ENCODE data around the gene ADAMTS12.

The ADAMTS12 gene

DNA sequence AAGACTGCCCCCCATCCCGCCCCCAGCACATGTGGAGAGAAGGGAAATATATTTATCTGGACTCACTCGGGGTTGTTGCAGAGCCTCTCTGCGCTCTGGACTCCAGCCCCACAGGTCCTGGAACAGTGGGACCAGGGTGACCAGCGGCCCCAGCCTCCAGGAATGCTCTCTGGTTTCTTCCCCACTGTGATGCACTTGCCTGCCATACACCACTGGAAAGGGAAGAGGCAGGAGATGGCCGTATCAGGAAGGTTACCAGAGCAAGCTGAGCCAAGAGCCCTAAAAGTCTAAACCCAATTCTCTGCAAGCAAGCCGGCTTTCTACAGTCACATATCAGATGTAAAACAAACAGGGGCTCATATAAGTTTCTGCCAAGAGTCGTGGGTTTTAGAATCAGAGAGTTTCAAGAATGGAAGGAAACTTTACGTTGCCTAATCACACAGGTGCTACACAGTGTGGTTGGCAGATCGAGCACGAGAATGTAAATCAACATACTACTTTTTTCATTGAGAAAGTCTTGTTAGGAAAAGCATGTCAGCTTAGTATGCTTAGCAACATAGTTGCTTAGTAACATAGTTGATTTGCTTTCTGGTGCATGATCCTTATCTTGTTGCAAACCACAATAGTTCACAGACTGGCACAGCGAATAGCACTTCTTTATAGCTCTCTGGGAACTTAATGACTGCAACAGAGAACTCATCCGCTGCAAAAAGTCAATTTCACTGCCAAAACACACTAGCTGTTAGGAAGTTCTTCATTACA is 249.9 kb downstream of the ADAMTS12 start:
- DNase-seq = no peak

DNA sequence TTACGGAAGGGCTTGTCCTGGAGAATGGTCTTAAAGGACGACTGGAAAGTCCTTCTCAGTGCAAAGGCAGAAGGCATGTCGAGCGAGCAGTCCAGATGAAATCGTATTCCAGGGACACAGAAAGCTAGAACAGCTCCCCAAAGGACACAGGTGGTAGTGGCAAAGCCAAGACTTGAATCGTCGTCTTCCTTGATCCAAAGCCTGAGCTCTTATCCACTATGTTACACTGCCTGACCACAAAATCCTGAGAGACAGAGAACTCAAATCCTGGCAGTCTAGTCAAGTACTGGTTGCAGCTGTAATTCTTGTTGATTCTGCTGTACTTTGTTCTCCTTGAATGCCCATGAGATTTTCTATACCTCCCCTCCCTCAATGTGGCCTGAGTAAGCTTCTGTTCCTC is 252.3 kb downstream of the ADAMTS12 start:
- no peak for DNase-seq

DNA sequence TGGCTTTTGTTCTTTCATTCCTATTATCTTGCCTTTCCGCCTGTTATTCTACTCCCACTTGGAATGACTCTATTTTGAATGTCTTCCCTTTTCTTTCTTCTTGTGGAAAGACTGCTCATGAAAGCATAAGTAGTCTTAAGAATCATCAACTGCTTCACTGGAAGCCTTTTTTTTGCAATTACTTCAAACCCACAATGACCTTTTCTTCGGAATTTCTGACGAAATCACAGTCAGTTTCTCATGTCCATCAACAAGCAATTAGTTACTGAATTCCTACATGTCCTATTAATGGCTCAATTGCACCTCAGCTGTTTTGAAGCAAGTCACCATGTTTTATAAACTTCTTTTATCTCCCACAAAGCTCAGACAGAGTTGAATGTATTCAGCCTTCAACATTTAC is 254.8 kb downstream of the ADAMTS12 start:
- no peak for DNase-seq

GRCh38 chr5:33635582-33635981 is 256.2 kb downstream of the ADAMTS12 start:
- DNase-seq = no peak

DNA sequence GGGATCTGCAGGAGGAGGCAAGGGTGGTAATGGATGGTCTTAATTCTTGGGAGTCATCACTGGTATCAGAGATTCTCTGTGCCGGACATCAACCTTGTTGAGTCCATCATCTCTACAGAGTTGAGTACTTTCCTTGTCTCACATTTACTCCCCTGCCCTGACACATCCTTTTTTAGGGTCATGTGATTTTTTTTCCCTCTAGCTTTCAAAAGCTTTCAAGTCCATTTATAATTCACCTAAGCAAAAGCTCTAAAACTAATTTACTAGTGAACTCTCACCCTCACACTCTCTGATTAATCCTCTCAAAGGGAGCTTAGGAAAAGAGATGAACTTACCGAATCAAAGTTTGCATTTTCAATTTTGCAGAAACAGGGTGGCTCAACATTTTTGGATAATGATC is 258.1 kb downstream of the ADAMTS12 start:
- DNase-seq = no peak

DNA sequence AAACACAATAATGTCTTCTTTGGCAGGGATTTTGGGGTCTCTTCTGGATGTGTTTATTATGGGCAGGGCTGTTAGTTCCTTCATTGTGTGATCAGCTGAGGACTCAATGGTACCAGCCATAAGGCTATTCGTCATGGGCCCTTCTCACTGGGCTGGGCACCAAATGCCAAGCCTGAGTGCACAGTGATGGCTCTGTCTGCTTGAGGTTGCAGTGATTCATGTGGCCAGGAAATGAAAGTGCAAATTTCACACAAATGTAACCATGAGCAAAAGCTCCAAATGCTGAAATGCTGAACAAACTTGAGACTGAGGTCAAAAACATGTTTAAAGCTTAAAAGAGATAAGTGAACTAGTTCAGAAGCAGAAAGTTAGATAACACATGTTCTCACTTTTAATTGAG is 260.0 kb downstream of the ADAMTS12 start:
- DNase-seq = no peak

DNA sequence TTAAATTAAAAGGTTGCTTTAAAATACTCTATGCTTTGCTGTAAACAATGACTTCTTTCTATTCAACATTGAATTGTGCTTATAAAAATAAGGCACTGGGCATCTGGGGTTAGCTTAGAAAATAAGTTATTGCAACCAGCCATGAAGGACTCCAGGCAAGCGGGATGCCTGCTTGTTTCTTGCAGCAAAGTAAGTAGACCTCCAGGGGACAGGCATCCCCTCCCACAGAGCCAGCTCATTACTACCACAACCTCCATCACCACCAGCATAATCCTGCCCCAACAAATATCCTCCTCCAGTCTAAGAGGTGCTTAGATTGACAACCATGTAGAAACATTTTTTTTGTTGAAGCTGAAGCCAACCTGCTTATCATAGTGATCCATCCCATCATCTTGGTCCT is 260.7 kb downstream of the ADAMTS12 start:
- no peak for DNase-seq

DNA sequence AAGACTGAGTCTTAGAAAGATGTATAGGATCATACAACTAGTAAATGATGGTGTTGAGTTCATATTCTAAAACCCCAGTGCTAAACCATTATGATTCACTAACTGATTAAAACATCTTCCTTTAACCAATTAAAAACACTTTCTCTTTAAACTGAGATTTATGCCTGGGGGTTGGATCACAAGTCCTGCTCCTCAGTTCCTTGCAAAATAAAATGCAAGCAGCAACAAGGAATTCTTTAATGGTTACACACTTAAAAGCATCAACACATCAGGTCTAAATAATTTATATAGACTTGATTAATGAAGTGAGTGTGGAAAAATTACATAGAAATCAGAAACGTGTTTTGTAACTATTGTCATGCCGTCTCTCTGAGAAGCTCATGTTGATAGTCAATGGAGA is 261.8 kb downstream of the ADAMTS12 start:
- no peak for DNase-seq

GRCh38 chr5:33628796-33629195 is 263.0 kb downstream of the ADAMTS12 start:
- DNase-seq = no peak

- DNase-seq = no peak
Measured at GRCh38 chr5:33621514-33621913, 270.3 kb downstream of the ADAMTS12 start.

- DNase-seq = no peak
Measured at GRCh38 chr5:33614039-33614438, 277.8 kb downstream of the ADAMTS12 start.

DNA sequence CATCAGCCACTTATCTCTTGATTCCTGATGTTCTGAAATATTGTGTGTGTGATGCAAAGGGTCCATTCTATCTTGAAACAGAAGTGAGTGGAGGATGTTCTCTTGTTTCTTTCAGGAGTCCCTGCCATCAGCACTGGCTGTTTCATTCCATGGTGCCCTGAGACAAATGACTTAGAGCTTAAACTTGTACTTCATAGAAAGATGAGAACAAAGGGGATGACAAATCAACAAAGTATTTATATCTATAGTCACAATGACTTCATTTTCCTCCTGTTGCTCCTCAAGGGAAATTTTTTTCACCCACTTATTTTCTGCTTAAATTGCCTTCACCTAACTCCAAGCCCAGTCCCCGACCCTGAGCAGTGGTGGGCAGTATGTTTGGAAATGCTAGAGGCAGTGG is 279.4 kb downstream of the ADAMTS12 start:
- no peak for DNase-seq

DNA sequence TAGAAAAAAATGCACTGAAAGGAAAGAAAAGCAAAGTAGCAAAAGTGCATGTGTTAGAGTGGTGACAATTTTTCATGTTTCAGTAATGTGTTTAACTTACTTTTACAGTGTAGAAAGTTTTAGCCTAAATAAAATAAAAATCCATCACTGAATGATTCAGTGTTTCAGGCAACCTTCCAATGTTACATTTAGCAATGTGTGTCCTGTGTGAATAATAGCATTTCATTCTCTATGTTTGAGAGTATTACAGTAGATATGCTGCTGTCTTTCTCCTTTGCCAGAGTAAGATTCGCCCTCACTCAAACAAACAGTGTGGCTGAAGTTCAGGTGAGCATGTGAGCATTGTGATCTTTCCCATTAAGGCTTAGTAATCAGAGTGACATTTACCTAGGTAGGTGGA is 279.9 kb downstream of the ADAMTS12 start:
- no peak for DNase-seq

- no peak for DNase-seq
Measured at GRCh38 chr5:33608344-33609041, 283.3 kb downstream of the ADAMTS12 start.

DNA sequence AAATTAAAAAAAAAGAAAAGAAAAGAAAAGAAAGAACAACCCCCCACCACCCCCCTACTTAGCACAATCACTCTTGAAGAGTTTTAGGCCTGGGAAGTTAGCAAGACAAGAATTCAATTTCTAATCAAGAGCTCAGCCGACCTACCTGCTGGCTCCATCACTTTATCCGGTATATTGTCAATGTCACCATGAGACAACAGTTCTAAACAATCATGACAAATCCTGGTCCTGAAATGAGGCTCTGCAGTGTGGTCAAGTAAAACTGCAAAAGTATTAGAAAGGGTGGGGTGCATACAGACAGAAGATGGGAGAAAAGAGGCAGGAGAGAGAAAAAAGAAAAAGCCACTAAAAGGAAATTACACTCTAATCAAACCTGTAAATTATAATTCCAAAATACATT is 287.3 kb downstream of the ADAMTS12 start:
- DNase-seq = no peak

- no peak for DNase-seq
Measured at GRCh38 chr5:33601881-33602280, 289.9 kb downstream of the ADAMTS12 start.

DNA sequence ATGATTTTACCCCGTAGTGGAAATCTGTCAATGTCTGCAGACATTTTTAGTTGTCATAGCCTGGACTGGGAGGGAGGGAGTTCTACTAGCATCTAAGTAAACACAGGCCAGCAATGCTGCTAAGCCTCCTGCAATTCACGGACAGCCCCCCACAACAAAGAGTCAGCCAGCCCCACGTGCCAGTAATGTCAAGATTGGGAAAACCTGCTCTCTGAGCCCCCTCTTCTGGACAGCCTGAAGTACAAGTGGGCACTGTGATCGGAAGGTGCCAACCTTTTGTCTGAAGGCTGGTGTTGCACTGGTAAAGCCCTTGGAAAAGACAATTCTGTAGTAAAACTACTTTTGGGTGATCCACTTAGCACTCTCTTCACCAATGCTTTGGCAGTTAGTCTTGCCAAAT is 296.5 kb downstream of the ADAMTS12 start:
- no peak for DNase-seq

DNA sequence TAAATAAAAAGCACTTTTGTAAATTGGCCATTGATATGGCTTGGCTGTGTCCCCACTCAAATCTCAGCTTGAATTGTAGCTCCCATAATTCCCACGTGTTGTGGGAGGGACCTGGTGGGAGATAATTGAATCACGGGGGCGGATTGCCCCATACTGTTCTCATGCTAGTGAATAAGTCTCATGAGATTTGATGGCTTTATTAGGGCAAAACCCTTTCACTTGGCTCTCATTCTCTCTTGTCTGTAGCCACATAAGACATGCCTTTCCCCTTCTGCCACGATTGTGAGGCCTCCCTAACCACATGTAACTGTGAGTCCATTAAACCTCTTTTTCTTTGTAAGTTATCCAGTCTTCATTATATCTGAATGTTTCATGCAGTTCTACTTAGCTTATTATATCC is 297.8 kb downstream of the ADAMTS12 start:
- DNase-seq = no peak

GRCh38 chr5:33592245-33592644 is 299.5 kb downstream of the ADAMTS12 start:
- no peak for DNase-seq

DNA sequence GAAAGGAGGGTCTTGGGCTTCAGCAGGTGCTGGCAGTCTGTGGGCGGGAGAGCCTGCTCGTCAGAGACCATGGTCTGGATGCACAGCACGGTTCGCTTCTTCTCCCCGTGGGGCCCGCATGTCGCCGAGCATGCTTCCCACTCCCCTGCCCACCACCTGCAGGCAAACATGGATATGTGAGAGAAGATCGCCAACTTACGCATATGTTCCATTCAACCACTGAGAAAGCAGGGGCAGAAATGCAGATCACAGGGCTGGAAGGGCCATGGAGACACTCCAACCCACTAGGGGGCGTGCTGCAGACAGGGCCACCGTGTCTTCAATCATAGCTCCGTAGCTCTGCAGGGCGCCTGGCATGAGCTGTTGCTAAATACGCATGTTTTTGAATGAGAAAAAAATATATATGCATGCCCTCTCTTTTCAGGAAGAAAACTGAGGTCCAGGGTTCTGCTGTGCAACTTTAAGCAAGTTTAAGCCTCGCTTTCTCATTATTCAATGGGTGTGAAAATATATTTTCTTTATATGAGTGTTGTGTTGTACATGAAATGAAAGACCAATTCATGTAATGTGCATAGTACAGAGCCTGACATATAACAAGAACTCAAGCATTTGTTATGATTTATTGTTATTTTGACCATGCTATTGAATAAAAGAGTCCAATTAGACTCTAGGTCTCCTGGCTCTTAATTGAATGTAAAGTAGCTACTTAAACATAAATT is 303.0 kb downstream of the ADAMTS12 start:
- DNase-seq = no peak

GRCh38 chr5:33583332-33583731 is 308.5 kb downstream of the ADAMTS12 start:
- DNase-seq = no peak

DNA sequence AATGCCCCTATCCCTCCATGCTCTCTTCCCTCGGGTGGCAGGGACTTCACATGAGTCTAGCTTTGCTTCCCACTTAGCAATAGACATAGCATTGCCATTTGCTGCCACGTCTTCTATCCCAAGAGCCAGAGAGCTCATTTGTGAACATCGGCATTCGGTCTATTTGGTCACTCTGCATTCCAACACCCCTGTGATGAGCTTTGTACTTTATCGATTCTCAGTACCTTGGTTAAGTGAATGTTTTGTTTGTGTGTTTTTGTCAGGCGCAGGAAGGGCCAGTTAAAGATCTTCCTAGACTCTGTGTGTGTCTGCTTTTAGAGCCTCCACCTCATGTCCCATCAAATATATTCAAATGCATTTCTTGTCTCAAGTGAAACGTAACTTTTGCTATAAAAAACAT is 309.4 kb downstream of the ADAMTS12 start:
- DNase-seq = no peak

- DNase-seq = no peak
Measured at GRCh38 chr5:33579789-33580188, 312.0 kb downstream of the ADAMTS12 start.

DNA sequence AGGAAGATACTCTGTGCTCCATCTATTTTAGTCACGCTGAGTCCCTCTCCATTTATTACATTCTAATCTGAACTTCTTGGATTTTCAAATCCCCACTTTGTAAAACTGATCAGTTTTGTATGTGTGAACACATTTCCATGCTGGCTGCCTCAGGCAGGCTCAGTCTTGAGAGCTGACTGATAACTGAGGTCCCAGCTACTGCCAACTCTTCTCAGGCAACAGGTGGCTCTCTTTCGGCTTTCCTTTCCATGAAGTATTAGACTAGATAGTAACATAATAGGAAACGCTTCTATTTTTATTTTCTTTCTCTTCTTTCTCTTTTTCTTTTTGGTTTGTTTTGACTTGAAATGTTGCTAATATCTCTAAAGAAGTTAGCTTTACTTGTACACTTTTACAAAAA is 312.6 kb downstream of the ADAMTS12 start:
- DNase-seq = no peak

All from NCI-H510A (cell line).